ENCODE results near the gene GDI1.
A peak's percentile ranks its signal among the peaks of the same experiment; 100 is the strongest.
"Not testable (repeated sequence)": the region's sequence is repeated elsewhere in the genome, so short reads cannot be mapped to it uniquely, and the experiment has no call there.

GDI1 gene

DNA sequence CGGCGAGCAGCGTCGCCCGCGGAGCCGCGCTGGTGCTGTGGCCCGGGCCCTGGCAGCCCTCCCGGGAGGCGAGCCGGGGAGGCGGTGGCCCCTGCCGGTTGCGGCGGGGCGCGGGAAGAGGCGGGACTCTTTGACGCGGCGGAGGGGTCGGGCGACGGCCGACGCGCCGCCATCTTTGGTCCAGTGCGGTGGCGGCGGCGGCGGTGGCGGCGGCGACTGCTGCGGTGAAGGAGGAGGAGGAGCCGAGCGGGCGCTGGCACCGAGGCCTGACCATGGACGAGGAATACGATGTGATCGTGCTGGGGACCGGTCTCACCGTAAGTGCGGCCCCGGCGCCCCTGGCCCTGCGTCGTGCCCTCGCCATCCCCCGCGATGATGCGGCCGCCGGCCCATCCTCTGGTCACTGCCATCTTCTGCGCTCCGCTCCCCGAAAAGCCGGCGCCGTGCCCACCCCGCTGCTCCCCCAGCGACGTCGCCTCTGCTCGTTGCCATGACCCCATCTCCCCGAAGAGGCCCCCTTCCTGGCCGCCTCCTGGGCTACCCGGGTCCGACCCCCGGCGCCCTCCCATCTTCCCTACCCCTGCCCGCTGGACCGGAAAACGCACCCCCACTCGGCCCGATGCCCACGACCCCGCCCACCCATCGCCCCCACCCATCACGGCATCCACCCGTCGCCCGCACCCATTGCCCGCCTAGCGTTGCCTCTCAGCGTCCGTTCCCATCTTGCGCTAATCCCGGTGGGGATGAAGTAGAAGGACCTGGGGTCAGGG, at the start of gene GDI1:
Gene GDI1, plus strand, starts transcription at position 172 of the 770 bp plus-strand sequence. Its CDS starts 101 bp downstream, at position 273.
- DNase-seq = peak; percentile 41 to 51

DNA sequence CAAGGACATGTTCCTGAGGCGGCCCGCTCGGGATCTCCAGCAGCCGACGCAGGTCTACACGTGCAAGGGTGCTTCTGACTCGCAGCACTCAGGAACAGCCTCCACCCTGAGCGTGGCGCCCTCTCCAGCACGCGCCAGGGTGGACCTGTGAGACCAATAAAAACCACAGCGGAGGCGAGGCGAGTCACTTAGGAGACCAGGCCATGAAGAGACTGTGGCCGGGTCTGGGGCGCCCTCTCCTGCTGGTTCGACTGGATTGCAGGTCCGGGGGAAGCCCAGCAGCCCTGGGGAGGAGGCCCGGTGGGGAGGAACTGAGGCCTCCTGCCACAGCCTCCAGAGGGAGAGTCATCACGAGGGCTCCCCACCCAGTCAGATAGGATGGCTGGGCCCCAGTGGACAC, 48.9 kb upstream of the GDI1 start:
- not testable (repeated sequence) for DNase-seq

DNA sequence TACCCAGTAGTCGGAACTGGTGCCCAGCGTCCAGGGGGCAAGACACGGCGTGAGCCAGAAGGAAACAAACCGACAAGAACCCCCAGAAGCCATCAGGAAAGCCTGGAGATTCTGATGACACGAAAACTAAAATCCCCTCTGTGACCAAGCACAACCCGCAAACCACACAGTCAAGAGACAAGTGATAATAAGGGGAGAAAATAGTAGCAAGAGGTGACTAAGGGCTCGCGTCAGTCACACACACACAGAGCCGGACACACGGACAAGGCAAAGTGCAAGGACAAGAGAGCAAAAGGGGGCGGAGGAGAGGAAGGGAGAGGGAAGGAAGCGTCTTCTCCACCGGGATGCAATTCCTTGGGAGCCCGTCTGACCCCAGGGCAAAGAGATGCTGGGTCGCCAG, 48.3 kb upstream of the GDI1 start:
- not testable (repeated sequence) for DNase-seq

DNA sequence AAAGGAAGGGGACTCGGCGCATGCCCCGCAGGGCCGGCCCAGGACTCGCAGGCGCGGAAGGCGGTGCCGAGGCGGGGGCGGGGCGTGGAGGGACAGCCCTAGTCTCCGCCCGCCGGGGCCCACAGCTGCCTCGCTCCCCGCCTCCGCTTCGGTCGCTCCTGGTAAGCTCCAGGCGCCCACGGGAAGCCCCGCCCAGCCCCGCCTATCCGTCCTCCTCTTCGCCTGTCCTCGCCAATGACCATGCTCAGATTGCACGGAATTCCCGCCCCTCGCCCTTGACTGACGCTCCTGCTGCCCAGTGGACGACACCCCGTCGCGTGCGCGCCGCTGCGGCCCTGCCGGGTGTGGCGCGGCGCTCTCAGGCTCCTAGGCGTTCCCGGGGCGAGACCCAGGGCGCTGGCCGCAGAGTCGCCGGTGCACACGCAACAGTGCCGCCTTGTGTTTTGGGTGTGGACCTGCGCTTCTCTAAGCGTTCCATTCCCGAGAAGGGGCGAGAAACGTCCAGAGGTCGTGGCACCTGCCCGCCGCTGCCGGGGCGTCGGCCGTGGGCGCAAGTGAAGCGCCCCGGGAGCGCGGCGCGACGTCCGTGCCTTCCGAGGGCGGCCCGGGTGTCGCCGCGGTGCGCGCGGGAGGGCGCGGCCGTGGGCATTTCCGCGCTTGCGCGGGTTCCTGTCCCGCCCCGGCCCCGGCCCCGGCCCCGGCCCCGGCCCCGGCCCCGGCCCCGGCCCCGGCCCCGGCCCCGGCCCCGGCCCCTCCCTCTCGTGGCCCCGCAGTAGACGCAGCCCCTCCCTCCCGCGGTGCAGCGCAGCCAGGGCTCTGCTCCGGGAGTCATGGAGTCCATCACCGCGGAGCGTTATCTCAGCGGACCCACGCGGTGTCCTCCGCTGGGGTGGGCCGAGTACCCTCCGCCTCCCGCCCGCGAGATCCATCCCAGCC, 46.9 kb upstream of the GDI1 start:
- peak in 1 of 2 donors; percentile 29 for DNase-seq

DNA sequence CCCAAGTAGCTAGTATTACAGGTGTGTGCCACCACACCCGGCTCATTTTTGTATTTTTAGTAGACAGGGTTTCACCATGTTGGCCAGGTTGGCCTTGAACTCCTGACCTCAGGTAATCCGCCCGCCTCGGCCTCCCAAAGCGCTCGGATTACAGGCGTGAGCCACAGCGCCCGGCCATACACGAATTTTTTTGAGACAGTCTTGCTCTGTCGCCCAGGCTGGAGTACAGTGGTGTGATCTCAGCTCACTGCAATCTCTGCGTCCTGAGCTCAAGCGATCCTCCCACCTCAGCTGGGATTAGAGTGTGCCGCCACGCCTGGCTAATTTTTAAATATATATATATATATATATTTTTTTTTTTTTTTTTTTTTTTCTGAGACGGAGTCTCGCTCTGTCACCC, 40.6 kb upstream of the GDI1 start:
- DNase-seq = not testable (repeated sequence)

DNA sequence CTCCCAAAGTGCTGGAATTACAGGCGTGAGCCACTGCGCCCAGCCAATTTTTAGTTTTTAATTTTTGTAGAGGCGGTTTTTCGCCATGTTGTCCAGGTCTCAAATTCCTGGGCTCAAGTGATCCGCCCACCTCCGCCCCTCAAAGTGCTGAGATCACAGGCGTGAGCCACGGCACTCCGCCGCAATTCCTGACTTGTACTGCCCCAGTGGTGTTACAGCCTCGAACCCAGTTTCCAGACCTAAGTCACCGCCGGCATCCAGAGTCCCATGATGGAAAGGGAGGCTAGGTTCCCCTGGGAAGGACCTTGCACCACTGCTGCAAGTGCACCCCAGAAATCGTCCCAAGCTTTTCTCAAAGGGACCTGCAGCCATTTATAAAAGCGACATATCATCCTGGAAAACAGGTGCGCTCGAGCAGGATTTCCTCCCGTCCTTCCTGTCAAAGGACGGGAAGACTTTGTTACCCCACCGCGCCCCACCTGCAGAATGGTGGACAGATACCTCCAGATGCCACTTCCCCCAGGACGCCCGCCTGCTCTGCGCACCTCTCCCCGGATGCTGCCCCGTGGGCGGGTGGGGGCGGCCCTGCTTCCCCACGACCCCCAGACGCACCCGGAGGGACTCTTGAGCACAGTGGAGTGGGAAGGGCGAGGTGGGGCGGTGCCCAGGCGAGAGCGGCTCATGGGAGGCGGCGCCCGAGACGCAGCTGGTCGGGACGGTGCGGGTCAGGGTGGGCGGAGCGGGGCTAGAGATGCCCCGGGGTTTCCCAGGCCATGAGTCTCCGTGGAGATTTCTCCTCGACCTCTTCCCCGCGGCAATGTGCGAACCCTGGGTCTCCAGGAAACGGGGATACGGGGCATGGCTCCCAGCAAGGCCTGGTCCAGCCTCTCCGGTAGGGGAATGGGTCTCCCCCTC, 39.7 kb upstream of the GDI1 start:
- DNase-seq = peak; percentile 50 to 66

DNA sequence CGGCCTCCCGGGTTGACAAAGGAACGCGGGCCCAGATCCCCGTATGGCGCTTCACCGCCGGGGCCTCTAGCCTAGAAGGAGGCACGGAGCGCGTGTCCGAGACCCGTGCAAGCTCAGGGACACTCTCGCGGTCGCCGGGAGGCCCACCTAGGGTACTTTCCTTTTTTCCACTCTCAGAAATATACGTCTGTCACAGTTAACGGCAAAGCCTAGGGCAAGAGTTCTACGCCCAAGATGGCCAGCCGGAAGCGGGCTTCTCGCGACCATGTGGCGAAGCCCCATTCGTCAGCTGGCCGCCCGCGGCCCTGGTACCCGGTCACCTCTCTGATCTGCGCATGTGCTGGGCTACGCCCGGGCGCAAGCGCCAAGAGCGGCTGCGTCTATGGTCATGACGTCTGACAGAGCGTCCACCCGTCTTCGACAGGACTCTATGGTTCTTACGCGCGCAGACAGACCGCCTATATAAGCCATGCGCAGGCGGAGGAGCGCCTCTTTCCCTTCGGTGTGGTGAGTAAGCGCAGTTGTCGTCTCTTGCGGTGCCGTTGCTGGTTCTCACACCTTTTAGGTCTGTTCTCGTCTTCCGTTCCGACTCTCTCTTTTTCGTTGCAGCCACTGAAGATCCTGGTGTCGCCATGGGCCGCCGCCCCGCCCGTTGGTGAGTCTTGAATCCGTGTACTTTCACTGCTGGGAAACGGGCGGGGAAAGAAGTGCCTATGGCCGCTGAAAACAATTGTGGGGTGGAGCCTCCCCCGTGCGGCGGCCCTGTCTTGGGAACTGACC, 38.9 kb upstream of the GDI1 start, which contains the start of gene RPL10:
Gene RPL10, plus strand, starts transcription at position 490 of the 780 bp plus-strand sequence. Its CDS starts 143 bp downstream, at position 633.
- peak; percentile 81 to 87 for DNase-seq

DNA sequence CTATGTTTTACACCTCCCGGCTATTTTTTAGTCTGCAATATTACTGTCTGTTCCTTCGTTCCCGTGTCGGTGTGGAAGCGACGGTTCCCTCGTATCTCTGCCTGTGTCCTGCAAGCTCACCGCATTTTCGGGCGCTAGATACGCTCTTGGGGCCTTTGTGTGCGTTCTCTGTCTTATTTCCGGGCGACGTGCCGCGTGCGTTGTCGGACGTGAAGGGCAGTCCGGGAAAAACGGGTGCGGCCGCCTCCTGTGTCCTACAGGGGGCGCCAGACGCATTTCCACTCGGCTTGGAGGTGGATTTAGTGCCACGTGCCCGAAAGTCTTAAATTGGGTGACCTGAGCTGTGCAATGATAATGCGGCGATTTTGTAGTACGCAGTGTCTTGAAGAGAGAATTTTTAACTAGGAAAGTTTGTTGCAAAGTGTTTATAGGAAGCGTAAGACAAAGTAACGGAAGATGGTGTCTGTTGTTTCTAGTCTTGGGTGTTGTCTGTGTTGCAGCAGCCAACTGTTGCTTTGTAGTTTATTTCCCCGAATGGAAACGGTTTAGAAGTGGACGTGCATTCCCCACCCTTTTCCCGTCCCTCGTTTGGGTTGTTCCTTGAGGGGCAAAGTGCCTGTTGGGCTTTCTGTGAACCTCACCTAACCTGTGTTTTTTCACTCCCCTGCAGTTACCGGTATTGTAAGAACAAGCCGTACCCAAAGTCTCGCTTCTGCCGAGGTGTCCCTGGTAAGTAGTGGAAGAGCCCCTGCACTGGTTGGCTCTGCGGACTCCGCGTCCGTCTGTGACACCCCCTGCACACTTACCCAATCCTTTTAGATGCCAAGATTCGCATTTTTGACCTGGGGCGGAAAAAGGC, 38.1 kb upstream of the GDI1 start:
- peak; percentile 79 for DNase-seq

DNA sequence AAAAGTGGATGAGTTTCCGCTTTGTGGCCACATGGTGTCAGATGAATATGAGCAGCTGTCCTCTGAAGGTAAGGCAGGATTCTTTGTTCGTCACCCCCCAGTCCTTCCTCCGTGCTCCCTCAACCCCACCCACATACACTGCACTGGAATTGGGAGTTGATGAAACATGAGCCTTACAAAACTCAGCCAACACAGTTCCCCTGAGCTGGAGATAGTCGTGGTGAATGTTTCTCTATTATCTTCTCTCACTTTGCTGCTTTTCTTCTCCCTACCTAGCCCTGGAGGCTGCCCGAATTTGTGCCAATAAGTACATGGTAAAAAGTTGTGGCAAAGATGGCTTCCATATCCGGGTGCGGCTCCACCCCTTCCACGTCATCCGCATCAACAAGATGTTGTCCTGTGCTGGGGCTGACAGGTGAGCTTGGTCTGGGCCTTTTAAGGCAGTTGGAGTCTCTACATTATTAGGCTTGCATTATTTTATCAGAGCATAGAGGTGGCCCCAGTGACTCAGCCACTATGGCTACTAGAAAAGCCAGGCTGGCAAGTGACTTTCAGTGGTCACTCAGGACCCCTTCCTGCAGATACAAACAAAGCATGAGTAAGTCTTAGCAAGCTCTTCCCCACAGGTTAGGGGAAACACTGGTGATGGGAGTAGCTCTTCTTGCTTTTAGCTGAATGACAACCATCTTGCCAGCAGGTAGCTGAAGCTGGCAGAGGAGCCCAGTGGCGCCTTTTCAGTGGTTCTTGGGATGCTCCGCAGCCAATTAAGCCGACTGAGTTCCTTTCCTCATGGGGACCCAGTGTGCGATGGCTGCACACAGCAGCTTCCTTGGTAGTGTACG, 37.2 kb upstream of the GDI1 start:
- DNase-seq = no peak

DNA sequence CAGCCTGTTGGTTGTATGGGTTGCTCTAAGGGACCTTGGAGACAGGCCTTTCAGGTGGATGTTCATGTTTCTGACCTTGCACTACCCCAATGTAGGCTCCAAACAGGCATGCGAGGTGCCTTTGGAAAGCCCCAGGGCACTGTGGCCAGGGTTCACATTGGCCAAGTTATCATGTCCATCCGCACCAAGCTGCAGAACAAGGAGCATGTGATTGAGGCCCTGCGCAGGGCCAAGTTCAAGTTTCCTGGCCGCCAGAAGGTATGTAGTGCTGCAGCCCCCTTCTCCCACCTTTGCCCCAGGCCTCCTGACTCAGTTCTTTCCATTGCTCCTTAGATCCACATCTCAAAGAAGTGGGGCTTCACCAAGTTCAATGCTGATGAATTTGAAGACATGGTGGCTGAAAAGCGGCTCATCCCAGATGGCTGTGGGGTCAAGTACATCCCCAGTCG, 36.6 kb upstream of the GDI1 start:
- not testable (repeated sequence) for DNase-seq

DNA sequence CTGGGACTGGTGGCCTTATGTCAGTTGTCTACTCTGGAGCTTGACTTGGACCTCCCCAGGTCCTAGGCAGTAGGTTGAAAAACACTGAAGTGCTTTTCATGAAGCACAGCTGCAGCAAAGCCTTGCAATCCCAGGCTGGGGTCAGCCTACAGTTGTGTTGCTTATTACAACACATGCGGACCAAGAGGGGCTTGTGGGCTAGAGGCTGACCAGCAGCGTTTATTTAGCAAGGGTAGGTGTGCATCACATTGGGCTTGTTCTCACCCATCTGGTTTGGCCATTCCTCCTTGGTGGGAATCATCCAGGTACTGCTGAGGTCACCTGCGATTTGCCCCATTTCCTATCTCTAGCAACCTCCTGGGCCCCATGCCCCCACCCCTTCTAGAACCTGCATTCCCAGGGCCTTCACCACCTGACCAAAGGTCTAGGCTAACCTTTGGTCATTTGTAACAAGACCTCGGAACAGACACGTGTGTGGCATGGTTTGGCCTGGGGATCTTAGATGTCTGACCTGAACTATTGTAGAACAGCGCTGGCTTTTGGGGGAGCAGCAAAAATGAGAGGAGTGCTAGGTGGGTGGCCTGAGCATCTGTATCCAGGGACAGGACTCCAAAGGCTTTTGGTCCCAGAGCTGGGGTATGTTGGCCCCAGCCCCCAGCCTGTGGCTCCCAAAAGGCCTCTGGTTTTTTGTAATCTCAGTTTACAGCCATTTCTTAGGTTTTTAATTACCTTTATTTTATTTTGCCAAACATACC, 35.7 kb upstream of the GDI1 start:
- no peak for DNase-seq

DNA sequence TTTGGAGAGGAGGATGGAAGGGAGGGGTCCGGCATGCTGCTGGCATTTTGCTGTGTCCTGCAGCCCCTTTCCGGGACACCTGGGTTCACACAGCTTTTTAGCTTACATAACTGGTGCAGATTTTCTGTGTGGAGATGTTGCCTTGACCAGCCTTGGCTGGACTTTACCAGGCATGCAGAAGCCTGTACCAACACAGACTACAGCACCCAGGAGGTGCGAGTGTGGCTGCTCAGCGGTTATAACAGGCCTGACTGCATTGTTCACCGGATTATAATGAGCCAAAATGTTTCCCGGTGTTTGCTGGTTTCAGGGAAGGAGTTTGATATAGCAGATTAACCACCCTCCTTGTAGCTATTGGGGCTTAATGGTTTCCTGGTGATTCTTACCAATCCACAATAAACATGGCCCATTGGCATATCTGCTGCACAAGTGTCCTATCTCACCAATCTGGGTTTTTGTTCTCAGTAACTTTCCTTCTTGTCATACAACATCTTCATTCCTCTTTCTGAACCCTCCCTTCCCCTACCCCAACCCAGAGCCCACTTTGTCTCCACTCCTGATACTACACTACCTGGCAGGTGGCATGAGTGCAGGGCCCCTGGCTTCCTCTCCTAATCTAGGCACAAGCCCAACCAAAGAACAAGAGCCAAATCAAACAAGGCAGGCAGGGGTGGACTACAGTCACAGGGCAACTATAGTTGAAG, 34.9 kb upstream of the GDI1 start:
- DNase-seq = no peak

DNA sequence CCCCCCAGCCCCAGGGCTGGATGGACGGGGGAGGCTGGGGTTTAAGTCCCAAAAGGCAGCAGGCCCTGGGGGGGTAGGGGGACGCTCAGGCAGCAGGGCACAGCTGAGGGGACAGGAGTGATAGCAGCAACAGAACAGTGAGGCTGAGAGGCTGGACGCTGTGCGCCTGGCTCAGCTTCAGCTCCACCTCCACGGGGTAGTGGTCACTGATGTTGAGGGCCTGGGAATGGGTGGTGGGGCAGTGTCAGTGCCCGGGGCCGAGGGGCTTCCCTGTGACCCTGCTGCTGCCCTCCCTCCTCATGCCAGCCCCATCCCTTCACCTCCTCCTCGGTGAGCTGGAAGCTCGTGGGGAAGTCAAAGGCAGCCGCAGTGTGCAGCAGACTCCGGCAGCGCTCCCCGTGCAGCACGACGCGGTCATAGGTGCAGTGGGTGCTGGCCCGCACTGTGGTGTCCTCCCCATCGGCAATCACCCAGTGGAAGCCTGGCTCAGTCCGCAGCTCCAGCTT, 34.3 kb upstream of the GDI1 start:
- DNase-seq = no peak

DNA sequence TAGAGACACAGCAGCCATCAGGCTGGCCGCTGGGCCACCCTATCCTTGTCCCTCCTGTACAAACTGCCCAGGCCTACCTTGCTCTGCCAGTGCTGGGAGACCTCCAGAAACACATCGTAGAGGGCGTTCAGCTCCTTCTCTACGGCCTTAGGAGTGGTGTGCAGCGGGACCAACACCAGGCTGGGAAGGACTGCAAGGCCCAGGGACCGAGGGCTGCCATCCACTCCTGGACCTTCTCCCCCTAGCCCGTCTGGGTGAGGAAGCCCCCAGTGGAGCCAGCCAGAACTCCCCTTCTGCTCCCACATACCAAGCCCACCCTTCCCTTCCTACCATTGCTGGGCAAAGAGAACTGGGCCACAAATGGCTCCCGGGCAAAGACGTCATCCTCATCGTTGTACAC, 33.8 kb upstream of the GDI1 start:
- DNase-seq = no peak

DNA sequence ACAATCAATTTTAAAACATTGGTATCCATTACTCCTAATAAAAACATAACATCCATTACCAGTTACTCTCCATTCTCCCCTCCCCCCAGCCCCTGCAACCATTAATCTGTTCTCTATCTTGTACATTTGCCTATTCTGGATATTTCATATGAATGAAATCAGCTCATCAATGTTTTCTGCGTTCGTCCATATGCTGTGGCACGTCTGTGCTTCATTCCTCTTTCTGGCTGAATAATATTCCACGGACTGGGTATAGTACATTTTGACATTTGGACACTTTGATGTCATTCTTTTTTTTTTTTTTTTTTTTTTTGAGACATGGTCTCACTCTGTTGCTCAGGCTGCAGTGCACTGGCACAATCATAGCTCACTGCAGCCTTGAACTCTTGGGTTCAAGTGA, 33.1 kb upstream of the GDI1 start:
- no peak for DNase-seq

DNA sequence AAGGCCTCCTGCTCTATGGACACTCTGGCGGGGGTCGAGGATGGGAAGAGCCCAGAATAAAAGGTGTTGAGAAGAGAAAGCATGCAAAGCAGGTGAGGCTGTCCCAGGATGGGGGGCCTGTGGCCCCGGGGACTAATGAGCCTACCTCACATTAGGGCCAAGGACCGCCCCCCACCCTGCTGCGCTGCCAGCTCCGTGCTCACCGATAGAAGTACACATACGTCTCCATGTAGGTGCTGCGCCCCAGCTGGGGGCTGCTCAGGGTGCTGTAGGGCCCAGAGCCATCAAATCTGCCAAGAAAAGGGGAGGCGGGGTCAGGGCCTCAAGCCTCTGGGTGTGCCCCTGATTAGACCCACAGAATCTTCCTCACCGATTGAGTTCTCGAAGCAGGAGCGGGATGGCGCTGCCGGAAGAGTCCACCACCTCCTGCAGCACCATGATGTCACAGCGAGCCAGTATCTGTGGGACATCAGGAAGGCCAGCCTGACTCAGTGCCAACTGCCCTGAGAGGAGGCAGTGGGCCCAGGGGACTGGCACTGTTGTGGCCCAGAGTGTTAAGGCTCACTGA, 32.2 kb upstream of the GDI1 start:
- no peak for DNase-seq

DNA sequence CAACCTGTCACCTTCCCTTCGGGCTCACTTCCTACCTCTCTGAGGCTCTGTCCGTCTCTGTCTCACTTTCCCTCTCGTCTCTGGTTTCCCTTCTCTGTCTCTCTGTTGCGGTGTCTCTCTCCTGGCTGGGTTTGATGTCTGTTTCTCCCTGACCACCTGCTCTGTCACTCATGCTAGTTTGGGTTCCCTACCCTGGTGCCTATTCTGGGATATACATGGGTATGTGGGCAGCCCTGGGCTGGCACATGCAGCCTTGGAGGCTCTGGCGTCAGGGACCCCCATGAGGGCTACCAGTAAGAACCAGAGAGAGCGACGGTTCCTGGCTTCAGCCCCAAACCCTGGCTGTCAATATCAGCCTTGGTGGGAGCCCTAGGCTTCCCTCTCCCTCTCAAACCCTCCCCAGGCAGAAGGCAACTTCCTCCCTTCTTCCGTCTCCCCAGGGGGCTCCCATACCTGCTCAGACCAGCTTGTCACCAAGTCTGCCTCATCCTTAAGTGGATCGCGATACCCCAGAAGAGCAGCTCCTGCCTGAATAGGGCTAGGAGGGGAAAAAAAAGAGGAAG, 28.2 kb upstream of the GDI1 start:
- no peak for DNase-seq
